Activated T-helper 2 cell treated with anti-CD3 and anti-CD28 coated beads, Interferon-gamma antibody, Interleukin-2, Interleukin-4, amounts not matched to agents 10 μg/mL and 5 μg/mL and 100 μg/mL, durations not matched to agents 14 hours and 24 hours and 36 hours (primary cell): Measurements from ENCODE around the gene RNF111. TPM values are rescaled to one million over a fixed set of nuclear protein-coding genes. Genes with fewer than 3 reads are reported as not detected.

ENCODE experiments used
- DNase-seq: peaks from one replicate; pipeline ENCODE4 v3.0.0; 2021; ENCODE audit warnings: low spot score
- H3K27ac Mint-ChIP-seq: one replicate; pipeline ENCODE4 v1.8.0; 2021; ENCODE audit warnings: mixed read lengths
- H3K27me3 Mint-ChIP-seq: one replicate; pipeline ENCODE4 v1.8.0; 2021; ENCODE audit warnings: low read depth, mixed read lengths
- H3K36me3 Mint-ChIP-seq: one replicate; pipeline ENCODE4 v1.8.0; 2021; ENCODE audit warnings: low read depth, mixed read lengths
- H3K4me1 Mint-ChIP-seq: one replicate; pipeline ENCODE4 v1.8.0; 2021; ENCODE audit warnings: low read depth, mixed read lengths
- H3K4me3 Mint-ChIP-seq: one replicate; pipeline ENCODE4 v1.8.0; 2021; ENCODE audit warnings: low read depth, mild to moderate bottlenecking, moderate library complexity, mixed read lengths
- H3K9me3 Mint-ChIP-seq: one replicate; pipeline ENCODE4 v1.8.0; 2021; ENCODE audit warnings: mixed read lengths
- intact Hi-C: fragments of 100-400 bp; cut with micrococcal nuclease; formaldehyde crosslinking; loops from one replicate; pipeline ENCODE4 v1.15.1; 2023
- total RNA-seq: library from RNA; stranded (reverse); gene quantifications from 2 replicates; pipeline ENCODE4 v1.2.3, GENCODE V29; 2022

RNF111 gene
- total RNA-seq = 36.4 and 36.9 TPM in 2 replicates

DNA sequence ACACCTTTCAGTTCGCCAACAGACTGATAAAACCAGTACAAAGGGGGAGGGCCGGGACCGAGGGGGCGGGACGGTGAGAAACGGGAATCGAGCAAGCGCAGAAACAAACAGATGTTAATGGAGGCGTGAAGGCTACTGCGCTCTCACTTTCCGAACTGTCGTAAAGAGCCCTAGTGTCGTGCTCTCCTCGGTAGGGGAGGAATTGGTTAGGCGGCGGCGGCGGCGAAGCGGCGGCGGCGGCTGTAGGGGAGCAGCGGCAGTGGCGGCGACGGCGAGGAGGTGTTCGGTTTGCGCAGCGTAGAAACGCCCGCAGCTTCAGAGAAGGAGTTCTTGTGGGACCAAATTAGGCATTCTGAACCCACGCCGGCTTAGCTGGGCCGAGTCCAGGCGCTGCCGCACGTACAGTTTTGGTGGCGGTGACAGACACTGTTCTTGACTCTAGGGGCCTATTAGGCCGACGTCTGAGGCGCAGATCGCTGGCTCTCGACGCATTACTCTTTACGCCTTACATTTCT, at the start of gene RNF111:
Gene RNF111 (plus strand): TSS at position 173 of the 515 bp plus-strand sequence. CDS start 43,160 bp downstream, outside the sequence.
- peak; percentile 87 for DNase-seq
- Mint-ChIP-seq H3K4me1 (peaks cover 25% of the 10 kb centered on the region), H3K4me3 (peak within 1 kb of the TSS; percentile 93), H3K36me3 (peaks cover 31% of the 10 kb centered on the region), H3K27ac (peak within 1 kb of the TSS; percentile 88), H3K27me3 (peaks cover 10% of the 10 kb centered on the region), H3K9me3 (no peaks in the 10 kb centered on the region)
- intact Hi-C loops = loop anchor here (2.0 to 10.0 kb wide), 5 partner anchors 55 to 677 kb away; partner anchors contain the start of gene SLTM

DNA sequence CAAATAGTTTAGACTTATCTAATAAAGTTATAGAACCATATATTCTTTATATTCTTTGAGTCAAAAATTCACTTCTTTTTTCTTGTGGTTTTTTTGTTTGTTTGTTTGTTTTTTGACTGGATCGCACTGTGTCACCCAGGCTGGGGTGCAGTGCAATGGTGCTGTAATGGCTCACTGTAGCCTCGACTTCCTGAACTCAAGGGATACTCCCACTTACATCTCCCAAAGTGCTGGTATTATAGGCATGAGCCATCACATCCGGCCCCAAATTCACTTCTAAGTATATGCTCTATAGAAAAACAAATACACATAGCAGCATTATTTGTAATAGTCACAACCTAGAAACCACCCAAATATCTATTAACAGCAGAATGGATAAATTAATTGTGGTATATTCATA, 40.3 kb upstream of the RNF111 start:
- Mint-ChIP-seq H3K4me3 (no peak overlapping the region), H3K9me3 (no peaks in the 10 kb centered on the region), H3K4me1 (peaks cover 1% of the 10 kb centered on the region), H3K27me3 (peaks cover 3% of the 10 kb centered on the region), H3K27ac (no peak overlapping the region), H3K36me3 (no peaks in the 10 kb centered on the region)
- intact Hi-C loops = no loop called here
- no peak for DNase-seq

DNA sequence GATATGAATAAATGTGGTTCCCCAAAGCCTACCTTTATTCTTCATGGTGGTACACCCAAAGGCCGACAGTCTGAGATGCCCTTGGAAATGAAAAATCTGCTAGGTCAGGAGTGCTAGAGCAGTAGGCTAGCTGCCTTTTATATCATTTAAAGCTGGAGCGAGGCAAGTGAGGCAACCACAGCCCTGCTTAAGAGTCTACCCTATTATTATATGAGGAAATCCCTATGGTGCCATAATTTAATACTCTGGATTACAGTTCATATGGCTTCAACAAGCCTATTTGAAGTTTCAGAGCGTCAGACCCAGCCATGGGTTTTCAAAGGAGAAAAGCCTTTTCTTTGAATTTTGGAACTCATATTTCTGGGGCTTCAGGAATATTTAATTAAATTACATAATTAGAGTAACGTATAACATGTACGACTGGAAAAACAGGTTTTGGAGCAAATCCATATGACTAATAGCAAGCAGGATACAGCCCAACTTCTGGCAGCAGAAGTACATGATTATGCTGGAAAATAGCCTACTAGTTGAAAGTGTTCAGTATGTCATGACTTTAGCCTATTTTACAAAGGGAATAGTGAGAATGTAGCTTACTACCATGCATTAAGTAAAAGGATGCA, 36.0 kb upstream of the RNF111 start:
- H3K4me3 Mint-ChIP-seq = no peak overlapping the region
- peaks cover 3% of the 10 kb centered on the region for H3K27me3 Mint-ChIP-seq
- no peaks in the 10 kb centered on the region for H3K36me3 Mint-ChIP-seq
- peaks cover 12% of the 10 kb centered on the region for H3K4me1 Mint-ChIP-seq
- H3K27ac Mint-ChIP-seq = no peak overlapping the region
- H3K9me3 Mint-ChIP-seq = no peaks in the 10 kb centered on the region
- no peak for DNase-seq
- intact Hi-C loops = no loop called here

GRCh38 chr15:58952751-58953150, 34.7 kb upstream of the RNF111 start:
- Mint-ChIP-seq H3K36me3 (no peaks in the 10 kb centered on the region), H3K27me3 (peaks cover 4% of the 10 kb centered on the region), H3K9me3 (no peaks in the 10 kb centered on the region), H3K27ac (no peak overlapping the region), H3K4me3 (no peak overlapping the region), H3K4me1 (peaks cover 15% of the 10 kb centered on the region)
- intact Hi-C loops = no loop called here
- DNase-seq = no peak

GRCh38 chr15:58957101-58957973, 30.1 kb upstream of the RNF111 start:
- Mint-ChIP-seq H3K4me1 (peaks cover 12% of the 10 kb centered on the region), H3K27me3 (peaks cover 6% of the 10 kb centered on the region), H3K36me3 (no peaks in the 10 kb centered on the region), H3K9me3 (no peaks in the 10 kb centered on the region), H3K27ac (no peak overlapping the region), H3K4me3 (no peak overlapping the region)
- DNase-seq = peak; percentile 50
- intact Hi-C loops = loop anchor here (1.0 to 5.0 kb wide), 3 partner anchors 21 to 572 kb away; no protein-coding TSS in a partner anchor

DNA sequence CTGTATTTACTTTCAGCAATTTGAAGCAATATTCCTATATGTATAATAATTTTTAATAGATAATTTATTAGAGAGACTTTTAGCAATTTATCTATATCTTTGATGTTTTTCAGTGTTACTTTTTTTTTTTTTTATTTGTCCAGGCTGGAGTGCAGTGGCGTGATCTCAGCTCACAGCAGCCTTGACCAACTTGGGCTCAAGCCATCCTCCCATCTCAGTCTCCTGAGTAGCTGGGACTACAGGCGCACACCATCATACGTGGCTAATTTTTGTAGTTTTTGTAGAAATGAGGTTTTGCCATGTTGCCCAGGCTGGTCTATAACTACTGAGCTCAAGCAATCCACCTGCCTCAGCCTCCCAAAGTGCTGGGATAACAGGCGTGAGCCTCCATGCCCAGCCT, 28.7 kb upstream of the RNF111 start:
- no peaks in the 10 kb centered on the region for H3K36me3 Mint-ChIP-seq
- H3K27ac Mint-ChIP-seq = no peak overlapping the region
- H3K4me1 Mint-ChIP-seq = peaks cover 3% of the 10 kb centered on the region
- H3K4me3 Mint-ChIP-seq = no peak overlapping the region
- DNase-seq = no peak
- H3K9me3 Mint-ChIP-seq = no peaks in the 10 kb centered on the region
- intact Hi-C loops = loop anchor here (5.0 kb wide), 1 partner anchor 533 kb away; no protein-coding TSS in a partner anchor
- peaks cover 7% of the 10 kb centered on the region for H3K27me3 Mint-ChIP-seq

DNA sequence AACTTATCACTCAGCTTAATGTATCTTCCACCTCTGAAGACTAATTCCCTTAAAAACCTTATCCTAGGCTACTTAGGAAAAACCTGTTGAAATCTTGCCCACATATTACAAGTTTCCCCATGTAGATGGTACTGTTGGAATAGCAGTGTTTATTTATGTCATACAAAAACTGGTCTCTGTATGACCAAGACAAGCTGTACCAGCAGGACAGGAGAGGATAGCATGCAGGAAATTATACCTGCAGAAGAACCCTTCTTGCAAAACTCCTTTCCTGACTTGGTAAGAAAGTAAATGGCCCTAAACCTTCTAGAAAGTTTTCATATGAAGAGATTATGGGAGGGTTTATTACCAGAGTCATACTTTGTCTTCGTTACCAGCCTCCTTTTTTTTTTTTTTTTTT, 25.3 kb upstream of the RNF111 start:
- intact Hi-C loops = no loop called here
- Mint-ChIP-seq H3K36me3 (no peaks in the 10 kb centered on the region), H3K4me1 (peaks cover 4% of the 10 kb centered on the region)

GRCh38 chr15:58962662-58963565, 24.5 kb upstream of the RNF111 start:
- Mint-ChIP-seq H3K27me3 (peaks cover 10% of the 10 kb centered on the region), H3K27ac (no peak overlapping the region), H3K9me3 (no peaks in the 10 kb centered on the region), H3K36me3 (no peaks in the 10 kb centered on the region), H3K4me3 (no peak overlapping the region), H3K4me1 (peaks cover 2% of the 10 kb centered on the region)
- DNase-seq = no peak
- intact Hi-C loops = no loop called here

More for the DNA sequence above, 25.3 kb upstream of the RNF111 start:
- no peak overlapping the region for H3K27ac Mint-ChIP-seq
- no peaks in the 10 kb centered on the region for H3K9me3 Mint-ChIP-seq
- H3K27me3 Mint-ChIP-seq = peaks cover 11% of the 10 kb centered on the region
- DNase-seq = no peak
- H3K4me3 Mint-ChIP-seq = no peak overlapping the region

DNA sequence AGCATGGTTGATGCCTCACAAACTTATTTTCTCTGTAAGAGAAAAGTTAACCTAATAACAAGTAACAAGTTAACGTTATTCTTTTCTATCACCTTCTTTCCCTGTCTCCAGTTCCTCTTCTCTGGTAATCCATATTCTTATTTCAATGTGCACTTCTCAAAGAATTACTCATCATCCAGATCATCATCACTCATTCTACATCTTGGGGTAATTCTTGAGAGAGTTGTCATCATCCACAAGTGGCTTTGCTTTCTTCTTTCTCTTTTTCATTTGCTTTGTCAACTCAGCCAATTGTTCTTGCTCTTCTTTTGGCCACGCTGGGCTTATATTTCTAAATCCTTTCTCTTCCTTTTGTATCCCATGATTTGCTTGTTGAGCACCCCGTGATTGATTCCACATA, 20.8 kb upstream of the RNF111 start:
- Mint-ChIP-seq H3K27ac (no peak overlapping the region), H3K4me3 (no peak overlapping the region)
- intact Hi-C loops = no loop called here

GRCh38 chr15:58967479-58967878, 20.0 kb upstream of the RNF111 start:
- H3K27me3 Mint-ChIP-seq = peaks cover 16% of the 10 kb centered on the region
- no peak overlapping the region for H3K27ac Mint-ChIP-seq
- peaks cover 2% of the 10 kb centered on the region for H3K4me1 Mint-ChIP-seq
- intact Hi-C loops = no loop called here
- H3K4me3 Mint-ChIP-seq = no peak overlapping the region
- no peaks in the 10 kb centered on the region for H3K9me3 Mint-ChIP-seq
- no peak for DNase-seq
- H3K36me3 Mint-ChIP-seq = no peaks in the 10 kb centered on the region

More for the DNA sequence above, 20.8 kb upstream of the RNF111 start:
- no peaks in the 10 kb centered on the region for H3K9me3 Mint-ChIP-seq
- H3K27me3 Mint-ChIP-seq = peaks cover 11% of the 10 kb centered on the region
- no peak for DNase-seq
- H3K4me1 Mint-ChIP-seq = peaks cover 2% of the 10 kb centered on the region
- no peaks in the 10 kb centered on the region for H3K36me3 Mint-ChIP-seq

- Mint-ChIP-seq H3K4me1 (peaks cover 41% of the 10 kb centered on the region), H3K27me3 (peaks cover 14% of the 10 kb centered on the region), H3K4me3 (no peak overlapping the region), H3K36me3 (no peaks in the 10 kb centered on the region), H3K27ac (no peak overlapping the region), H3K9me3 (no peaks in the 10 kb centered on the region)
- no peak for DNase-seq
- intact Hi-C loops = loop anchor here (2.0 kb wide), 3 partner anchors 21 to 323 kb away; no protein-coding TSS in a partner anchor
Observed at GRCh38 chr15:58977887-58978286, 9.6 kb upstream of the RNF111 start.

- no peak for DNase-seq
- Mint-ChIP-seq H3K9me3 (no peaks in the 10 kb centered on the region), H3K27me3 (peaks cover 10% of the 10 kb centered on the region), H3K4me3 (no peak overlapping the region), H3K27ac (peak overlapping the region; percentile 46), H3K4me1 (peaks cover 34% of the 10 kb centered on the region), H3K36me3 (no peaks in the 10 kb centered on the region)
- intact Hi-C loops = loop anchor here (1.0 to 10.0 kb wide), 5 partner anchors 124 to 684 kb away; no protein-coding TSS in a partner anchor
Observed at GRCh38 chr15:58980351-58980939, 7.0 kb upstream of the RNF111 start.
